Frontal cortex (tissue), 4 donors: ENCODE data around the gene EZH1. TPM values are rescaled to one million over a fixed set of nuclear protein-coding genes. Genes with fewer than 3 reads are reported as not detected.
A peak's percentile ranks its signal among the peaks of the same experiment; 100 is the strongest.
"Not testable (repeated sequence)": the region's sequence is repeated elsewhere in the genome, so short reads cannot be mapped to it uniquely, and the experiment has no call there.

Experiments used
- DNase-seq, 2 donors: peaks; one replicate each; pipeline ENCODE4 v3.0.0; 2012; ENCODE audit warnings: low spot score in 2 of 2
- FAIRE-seq: peaks from 2 replicates; lab custom pipeline; 2012; peaks lifted over from hg19 to GRCh38; lab: Jason Lieb, UNC
- total RNA-seq: library from RNA; depleted of rRNA; stranded (reverse); fragments of >200 nt; gene quantifications from one replicate; pipeline ENCODE4 v1.2.3, GENCODE V29; 2014
- donor health status: control.
- donor health status: control.
- donor health status: control.

The EZH1 gene
- total RNA-seq, 1 donor from 2014 or later, result 24.9 TPM

DNA sequence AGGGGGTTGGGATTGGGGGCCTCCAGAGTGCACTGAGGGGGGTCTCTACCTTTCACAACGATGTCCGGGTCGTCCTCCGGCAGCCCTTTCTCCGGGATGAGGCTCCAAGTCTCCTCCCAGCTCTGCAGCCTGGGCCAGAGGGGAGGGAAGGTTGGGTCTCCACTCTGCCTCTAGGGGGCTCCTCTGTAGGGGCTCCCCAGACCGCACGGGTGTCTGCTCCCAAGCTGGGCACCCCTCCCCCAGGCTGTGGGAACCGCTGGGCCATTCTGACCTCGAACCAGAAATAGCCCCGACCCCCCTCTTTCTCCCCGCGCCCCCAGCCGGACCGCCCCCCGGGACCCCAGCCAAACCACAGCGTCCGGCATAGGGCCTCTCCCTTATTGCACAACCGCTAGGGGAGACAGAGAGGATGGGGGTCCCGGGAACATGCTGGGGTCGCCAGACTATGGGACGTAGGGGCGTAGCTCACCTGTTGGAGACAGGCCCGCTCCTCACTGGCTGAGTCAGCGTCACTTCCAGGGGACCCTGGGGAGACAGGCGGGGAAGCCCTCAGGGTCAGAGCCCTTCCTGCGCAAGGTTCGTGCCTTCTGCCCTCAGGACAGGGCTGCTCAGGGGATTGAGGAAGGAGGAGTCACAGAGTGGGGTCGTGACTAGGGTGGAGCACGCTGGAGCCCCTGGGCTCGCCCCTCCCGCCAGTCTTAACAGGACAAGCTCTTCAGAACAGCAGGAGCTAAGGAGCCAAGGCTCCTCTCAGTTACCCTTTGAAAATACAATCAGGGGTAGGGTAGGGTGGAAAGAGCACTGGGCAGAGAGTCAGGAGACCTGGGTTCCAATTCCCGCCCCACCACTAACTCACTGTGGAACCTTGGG, 70.7 kb downstream of the EZH1 start:
- no peak for FAIRE-seq
- peak; percentile 68 to 74 for DNase-seq

DNA sequence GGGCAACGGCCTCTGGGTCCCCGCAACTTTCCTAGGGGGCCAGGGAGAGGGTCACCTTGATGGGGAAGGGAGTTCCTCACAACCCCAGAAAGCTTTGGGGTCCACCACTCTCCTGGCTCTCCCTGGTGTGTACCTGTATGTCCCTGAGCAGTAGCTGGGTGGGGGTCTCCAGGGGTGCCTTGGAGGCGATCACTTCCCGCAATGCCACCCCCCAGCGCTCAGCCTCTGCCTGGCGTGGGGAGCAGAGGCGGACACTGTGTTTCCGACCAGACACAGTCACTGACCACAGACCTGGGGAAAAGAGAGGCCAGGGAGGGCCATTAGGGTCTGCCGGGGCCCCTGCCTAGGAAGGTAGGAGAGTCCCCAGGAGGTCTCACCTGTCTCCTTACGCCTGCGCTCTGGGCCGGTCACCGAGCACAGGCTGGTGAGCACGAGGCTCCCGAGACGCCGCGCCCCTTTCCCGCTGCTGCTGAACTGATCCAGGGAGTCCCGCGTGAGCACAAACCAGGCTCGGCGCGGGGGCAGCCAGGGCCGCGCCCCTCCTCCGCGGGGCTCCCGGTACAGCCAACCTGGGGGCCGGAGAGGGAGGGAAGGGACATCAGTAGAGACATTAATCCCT, 71.5 kb downstream of the EZH1 start:
- FAIRE-seq (no peak), DNase-seq (no peak)

DNA sequence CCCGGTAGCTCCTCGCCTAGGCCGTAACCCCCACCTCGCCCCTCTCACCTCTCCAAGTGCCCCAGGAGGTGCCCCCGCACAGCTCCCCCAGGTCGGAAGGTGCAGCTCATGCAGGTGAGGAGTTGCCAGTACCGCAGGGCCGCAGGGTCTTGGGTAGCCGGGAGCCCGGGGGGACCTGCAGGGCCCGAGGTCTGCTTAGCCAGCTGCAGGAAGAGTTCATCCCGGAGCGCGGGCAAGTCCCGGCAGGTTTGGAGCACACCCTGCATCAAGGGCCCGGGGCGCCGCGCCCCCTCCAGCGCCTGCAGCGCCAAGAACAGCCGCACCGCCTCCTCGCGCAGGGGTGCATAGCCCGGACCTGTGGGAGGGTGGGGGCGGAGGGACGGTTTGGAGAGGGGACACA, 72.8 kb downstream of the EZH1 start:
- FAIRE-seq (no peak), DNase-seq (no peak)

DNA sequence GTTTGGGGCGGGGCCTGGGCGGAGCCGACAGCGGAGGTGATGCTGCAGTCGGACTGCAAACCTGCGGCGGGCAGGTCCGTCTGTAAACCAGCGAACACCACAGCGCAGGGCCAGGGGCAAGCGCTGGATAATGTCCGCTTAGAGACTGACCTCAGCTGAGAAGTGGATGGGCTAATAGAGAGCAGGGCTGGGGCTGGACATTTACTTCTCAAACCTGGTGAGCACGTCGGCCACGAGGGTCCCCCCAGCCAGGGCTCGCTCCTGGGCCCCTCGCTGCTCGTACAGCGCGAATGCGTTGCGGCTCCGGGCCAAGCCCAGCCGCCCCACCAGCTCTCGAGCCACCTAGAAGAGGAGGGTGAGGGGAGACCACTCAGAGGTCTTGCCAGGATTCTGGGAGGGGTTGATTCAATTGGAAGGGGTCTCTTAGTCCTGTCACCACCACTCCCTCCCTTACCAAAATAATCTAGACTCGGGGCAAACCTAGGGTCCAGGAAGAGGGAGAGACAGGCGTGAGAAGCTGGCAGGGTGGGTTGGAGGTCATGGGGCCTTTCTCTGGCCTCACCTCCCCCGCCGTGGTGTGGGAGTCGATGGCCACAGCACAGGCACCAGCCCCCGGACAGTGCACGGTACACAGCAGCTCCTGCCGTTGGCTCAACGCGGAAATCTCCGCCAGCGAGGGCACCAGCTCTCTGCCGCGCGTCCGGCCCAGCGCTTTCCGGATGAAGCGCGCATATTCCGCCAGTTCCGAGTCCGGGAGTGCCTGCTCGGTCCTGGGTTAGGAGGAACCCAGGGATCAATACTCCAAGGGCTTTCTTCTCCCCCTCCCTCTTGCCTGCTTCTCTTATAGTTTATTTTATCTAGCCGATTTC, 73.8 kb downstream of the EZH1 start:
- peak; percentile 24 to 30 for DNase-seq
- FAIRE-seq, result no peak

DNA sequence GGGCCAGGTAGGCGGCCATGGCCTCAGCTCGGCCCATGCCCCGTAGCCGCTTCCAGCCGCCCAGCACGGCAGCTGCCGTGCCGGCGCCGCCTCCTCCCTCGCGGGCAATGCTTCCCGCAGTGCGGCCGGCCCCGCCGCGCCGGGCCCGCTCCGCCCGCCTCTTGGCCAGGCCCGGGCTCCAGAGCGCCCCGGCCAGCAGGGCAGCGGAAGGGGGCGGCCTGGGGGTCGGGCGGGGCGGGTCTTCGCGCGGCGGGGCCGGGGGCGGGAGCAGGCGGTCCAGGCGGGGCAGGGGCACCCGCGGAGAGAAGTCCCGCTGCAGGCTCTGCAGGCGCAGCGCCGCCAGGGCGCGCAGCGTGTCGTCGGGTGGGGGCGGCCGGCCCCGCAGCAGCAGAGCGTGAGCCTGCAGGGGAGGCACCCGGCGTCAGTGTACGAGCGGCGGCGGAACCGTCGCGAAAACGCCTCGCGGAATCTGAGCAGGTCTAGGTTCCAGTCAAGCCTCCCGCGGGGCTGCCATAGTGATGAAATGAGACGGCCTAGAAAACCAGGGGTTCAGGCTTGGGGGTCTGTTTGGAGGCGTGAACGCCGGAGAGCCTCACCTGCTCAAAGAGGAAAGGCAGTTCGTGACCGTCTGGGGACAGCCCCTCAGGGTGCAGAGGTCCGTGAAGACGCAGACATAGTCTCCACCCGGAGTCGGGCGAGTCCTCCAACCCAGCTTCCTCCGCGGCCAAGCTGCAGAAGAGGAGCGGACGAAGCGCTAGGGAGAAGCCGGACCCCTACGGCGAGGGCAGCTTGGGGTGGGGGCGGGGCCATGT, 74.7 kb downstream of the EZH1 start:
- DNase-seq (peak; percentile 37 to 46), FAIRE-seq (no peak)

DNA sequence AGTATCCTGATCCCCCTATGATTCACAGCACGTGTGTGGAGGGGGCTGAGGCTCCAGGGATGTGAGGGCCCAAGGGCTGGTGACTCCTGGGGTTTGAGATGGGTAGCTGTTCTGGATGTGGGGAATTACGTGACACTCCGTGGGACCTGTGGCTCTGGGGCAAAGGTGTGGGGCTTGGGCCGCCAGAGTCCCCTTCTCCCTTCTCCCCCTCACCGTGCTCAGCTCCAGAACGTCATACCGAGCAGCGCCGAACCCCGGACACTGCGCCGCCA, 75.2 kb downstream of the EZH1 start:
- no peak for FAIRE-seq
- peak in 1 of 2 donors; percentile 32 for DNase-seq

DNA sequence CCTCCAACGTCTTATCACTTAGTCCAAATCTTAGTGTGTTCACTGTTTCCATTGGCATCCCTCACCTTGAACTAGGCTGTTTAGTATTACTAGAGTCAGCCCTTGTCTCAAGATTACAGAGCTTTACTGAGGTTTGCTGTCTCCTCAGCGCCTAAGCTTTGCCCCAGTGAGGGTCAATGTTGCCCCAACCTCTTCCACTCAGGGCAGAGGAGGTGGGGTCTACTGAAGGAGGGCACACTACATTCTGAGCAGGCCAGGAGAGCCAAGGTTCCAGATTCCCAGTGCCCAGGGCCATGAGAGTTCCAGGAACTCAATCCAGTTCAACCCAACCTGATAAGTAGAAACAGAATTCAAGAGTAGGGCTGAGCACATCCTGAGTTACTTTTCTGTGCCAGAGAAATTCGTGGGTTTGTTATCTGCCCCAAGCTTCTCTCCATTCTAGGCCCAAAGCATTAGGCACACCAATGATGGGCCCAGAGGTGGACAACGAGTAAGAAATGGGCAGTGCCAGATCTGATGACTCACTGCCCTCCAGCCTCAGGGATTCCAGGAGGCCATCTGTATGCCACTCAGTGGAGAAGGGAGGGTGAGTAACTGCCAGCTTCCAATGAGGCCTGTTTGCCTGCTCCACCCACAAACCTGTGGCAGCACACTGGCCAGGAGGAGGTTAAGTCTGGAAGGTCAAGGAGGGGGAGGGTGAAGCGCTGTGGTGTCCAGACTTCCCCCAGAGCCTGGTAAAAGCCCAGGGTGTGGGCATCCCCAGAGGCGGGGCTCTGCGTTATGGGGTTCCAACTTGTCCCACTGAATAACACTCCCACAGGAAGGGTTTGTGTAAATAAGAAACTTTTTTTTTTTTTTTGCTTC, 77.5 kb downstream of the EZH1 start:
- DNase-seq, result peak; percentile 30 to 70
- FAIRE-seq, result no peak

DNA sequence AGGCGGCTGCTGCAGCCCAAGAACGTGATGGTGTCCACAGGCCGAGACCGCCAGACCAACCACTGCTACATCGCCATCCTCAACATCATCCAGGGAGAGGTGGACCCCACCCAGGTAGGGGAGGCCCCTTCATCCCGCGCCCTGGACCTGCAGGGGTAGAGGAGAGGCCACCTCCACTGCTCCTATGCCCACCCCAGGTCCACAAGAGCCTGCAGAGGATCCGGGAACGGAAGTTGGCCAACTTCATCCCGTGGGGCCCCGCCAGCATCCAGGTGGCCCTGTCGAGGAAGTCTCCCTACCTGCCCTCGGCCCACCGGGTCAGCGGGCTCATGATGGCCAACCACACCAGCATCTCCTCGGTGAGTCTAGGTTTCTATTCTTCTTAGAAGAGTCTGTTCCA, 78.7 kb downstream of the EZH1 start:
- not testable (repeated sequence) for FAIRE-seq, DNase-seq

DNA sequence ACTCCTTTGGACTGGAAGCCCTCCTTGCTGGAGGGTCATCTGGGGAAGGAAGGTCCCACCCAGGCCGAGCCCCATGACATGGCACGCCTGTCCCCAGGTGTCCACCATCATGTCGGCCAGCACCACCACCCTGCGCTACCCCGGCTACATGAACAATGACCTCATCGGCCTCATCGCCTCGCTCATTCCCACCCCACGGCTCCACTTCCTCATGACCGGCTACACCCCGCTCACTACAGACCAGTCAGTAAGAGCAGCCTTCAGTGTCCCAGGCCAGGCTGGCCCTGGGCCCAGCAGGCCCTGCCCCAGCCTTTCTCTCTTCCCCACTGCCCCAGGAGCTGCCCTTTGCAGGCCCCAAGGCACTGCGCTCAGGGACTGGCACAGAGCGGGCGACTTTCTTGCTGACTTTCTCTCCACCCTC, 79.2 kb downstream of the EZH1 start:
- no peak for FAIRE-seq
- no peak for DNase-seq

DNA sequence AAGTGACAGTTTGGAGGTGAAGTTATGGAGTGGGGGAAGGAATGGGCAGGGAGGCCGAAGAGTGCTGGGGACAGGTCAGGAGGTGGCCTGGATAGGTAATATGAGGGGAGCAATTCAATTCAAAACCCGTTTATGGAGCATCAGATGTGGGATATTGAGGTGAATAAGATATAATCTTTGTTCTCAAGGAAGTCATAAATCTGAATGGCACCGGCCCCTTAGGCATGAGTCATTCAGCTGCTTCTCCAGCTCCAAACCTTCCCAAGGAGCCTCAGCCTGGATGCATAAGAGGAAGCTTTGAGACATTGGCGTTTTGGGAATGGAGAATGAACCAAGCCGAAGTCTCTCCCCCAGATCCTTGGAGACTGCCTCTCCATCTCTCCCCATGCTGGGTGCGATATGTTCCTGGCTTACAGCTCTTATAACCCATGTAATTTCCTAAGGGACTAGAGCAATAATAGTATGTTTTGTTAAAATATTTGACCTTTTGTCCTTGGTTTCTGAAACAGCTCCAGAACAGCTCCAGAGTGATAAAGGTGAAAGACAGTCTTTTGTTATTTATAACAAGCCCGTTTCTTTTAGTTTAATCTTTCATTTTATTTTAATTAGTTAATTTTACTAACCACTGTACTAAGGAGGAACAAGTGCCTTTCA, 84.0 kb downstream of the EZH1 start:
- peak in 1 of 2 donors; percentile 34 for DNase-seq
- FAIRE-seq, result no peak

DNA sequence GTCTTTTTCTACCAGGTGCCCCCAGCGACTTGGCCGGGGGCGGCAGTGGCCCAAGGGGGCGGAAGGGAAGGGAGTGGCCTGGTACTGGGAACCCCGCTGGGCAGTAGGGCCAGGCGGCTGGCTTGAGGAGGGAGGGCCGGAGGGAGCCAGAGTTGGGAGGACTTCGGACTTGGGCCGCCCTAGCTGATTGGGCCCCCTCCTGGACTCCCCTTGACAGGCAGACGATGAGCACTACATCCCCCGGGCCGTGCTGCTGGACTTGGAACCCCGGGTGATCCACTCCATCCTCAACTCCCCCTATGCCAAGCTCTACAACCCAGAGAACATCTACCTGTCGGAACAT, 84.9 kb downstream of the EZH1 start:
- FAIRE-seq, DNase-seq: not testable (repeated sequence)

DNA sequence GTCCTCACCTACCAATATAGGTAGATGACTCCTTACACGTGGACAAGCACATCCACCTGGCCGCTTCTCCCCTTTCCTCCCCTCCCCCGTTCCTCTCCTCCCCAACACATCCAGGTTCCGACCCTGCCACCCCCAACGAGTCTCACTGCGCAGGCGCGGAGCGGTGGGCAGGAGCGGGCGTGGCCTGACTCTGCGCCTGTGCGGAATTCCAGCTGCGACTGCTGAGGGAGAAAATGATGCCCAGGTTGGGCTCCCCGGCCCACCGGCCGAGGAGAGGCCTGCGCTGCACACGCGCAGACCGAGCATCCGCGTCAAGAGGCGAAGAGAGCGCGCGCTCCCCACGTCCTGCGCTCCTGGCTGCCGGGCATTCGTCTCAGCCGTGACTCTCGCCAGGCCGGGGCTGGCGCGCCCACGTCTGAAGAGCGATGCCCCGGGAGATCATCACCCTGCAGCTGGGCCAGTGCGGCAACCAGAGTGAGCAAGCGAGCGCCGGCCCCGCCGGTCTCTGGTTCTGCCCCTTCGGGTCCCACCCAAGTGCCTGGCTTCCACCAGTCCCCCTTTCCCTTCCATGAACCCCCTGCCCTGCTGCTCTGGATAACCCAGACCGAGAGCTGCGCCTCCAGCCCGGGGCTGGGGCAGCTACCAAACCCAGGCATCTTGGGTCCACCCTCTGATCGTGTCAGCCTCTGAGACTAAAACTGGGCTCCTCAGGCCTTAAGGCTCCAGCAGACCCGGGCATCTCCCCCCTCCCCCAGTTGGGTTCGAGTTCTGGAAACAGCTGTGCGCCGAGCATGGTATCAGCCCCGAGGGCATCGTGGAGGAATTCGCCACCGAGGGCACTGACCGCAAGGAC, 85.5 kb downstream of the EZH1 start, which contains the start of gene TUBG2:
TUBG2 (plus strand) TSS at position 206 of the 853 bp plus-strand sequence; CDS start at position 426, 220 bp downstream.
- FAIRE-seq, result no peak
- DNase-seq, result peak; percentile 85 to 91

DNA sequence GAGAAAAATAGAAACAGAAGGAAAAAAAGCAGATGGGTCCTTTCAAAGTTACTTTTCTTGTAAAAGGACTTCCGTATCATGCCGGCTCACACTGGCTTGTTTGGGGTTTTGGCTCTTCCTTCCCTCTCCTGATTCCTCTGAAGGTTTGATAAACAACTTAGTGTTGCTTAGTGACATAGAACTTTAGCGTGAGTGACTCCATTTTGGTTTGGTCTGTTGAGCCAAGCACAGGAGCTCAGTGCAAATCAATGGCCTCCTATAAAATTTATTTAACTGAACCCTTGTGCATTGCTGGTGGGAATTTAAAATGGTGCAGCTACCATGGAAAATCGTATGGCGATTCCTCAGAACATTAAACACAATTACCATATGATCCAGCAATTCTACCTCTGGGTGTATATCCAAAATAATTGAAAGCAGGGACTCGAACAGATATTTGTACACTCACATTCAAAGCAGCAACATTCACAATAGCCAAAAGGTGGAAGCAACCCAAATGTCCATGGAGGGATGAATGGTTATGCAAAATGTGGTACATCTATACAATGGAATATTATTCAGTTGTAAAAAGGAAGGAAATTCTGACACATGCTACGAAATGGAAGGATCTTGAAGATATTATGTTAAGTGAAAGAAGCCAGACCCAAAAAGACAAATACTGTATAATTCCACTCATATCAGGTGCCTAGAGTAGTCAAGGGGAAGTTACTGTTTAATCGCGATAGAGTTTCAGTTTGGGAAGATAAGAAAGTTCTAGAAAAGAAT, 86.8 kb downstream of the EZH1 start:
- FAIRE-seq (no peak), DNase-seq (no peak)

DNA sequence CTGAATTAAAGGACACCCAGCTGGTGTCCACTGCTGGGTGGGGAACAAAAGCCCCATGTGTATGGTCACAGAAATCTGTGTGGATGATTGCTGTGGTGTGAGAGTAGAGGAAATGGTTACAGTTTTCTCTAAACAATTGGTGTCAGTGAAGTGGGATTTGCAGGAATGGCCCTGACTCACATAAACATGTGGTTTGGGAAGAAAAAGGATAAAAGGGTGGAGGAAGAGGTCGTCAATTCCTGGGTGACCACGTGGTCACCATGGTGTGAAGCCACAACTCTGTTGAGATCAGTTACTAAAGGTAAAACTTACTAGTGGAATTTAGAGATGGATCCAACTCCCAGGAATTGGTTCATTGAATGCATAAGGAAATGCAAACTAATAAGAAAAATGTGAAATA, 89.3 kb downstream of the EZH1 start:
- FAIRE-seq, result no peak
- no peak for DNase-seq

DNA sequence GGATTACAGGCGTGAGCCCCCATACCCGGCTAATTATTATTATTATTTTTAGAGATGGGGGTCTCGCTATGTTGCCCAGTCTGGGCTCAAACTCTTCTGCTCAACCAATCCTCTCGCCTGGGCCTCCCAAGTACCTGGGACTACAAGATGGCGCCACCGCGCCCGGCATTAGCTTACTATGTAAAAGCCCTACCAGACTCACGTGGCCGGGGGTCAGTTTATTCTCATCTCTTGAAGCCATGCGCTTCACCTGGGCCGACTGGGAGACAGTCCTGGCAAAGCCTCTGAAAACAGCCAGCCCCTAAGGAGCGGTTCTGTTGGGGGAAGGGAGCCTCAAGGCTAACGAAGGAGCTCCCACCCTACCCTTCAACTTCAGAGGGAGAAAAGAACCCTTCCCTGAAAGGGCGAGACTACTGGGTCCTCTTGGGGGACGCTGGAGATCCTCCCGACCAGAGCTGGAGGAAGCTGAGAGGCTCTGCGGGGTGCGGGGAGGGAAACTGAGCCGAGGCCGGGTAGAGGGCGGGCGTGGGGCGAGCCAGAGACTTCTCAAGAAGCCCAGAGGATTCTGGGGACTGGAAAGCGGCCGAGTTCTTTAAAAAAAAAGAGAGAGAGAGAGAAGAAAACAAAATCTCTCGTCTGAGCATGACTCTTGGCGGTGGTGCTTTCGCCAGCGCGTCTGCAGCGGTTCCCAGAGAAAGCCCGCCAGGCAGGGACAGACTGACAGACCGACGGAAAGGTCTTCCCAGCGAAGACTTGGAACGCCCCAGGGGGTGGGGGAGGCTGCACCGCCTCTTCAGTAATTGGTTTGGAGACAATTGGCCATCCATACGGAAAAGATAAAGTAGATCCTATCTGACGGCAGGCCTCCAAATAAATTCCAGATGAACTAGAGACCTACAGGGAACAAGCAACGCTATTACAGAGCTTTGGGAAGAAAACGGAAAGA, 91.4 kb downstream of the EZH1 start:
- peak in 1 of 2 donors; percentile 62 for DNase-seq
- FAIRE-seq, result no peak

DNA sequence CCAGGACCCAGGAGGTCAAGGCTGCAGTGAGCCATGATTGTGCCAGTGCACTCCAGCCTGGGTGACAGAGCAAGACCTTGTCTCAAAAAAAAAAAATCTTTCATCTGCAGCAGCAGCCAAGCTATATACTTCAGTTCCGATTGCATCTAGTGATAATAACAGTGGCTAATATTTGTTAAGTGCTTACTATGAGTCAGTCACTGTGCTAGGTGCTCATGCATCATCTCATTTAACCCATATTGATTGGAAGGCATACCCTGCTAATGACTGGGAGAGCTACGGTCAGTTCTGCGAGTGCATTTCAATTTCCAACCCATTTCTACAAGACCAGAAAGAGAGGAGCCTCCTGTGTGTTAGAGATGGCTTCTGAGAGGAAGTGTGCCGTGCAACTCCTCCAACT, 93.4 kb downstream of the EZH1 start:
- FAIRE-seq, result no peak
- DNase-seq, result no peak
